ENCODE measurements around the gene OR2A12. TPM values are rescaled to one million over a fixed set of nuclear protein-coding genes. Genes with fewer than 3 reads are reported as not detected.
A peak's percentile ranks its signal among the peaks of the same experiment; 100 is the strongest.

The OR2A12 gene
- total and polyA plus RNA-seq, 2 donors (not counting 3 experiments of a cell fraction or from before 2014, with no cell fraction given): not detected

DNA sequence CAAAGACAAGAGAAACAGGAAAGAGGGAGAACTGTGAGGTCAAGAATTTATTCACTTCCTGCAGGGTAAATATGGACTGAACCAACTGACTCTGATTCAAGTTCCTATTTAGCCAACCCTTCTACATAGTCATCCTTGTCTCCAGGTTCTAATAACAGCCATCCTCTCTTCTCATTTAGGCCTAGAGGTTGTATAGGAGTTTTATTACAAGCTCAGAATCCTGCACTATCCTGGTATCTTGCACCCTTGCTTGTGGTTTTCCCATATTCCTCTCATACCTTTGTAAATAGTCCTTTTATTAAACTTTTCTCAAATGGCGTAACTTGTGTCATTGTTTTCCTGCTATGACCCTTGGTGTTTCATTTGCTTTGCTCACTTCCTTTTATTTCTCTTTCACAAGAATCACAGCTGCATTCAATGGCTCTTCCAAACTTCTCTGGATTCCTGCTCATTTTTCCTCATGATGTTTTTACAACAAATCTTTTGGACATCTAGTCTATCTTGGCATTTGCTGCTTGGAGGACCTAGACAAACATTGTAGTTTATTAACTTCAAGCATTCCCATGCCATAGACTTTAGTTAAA is 49.7 kb upstream of the OR2A12 start:
- CTCF ChIA-PET: interaction anchor here (1.6 to 2.3 kb wide), 2 partner anchors 91 to 299 kb away, joined by 5 read pairs; no protein-coding TSS in a partner anchor
- H4K20me1 ChIP-seq (replicated peaks; ENCODE audit: control insufficient read depth, extremely low read depth, insufficient read depth, low read length): no peaks in the 10 kb centered on the region
- no peak overlapping the region for H3K9ac ChIP-seq (replicated peaks; ENCODE audit: extremely low read depth, insufficient read depth, low read length)
- TF ChIP-seq FOS (IDR thresholded peaks at IDR 0.05; ENCODE audit: borderline replicate concordance, insufficient read depth, low read length) (no peak), MAX (IDR thresholded peaks at IDR 0.05; ENCODE audit: insufficient read depth, insufficient read length) (no peak), CTCF (IDR thresholded peaks at IDR 0.05; ENCODE audit: extremely low read depth in 1 of 2, insufficient read depth in 1 of 2, low read depth in 1 of 2, low read length in 2 of 2) (no peak), POLR2AphosphoS5 (IDR thresholded peaks at IDR 0.05; ENCODE audit: insufficient read depth, low read depth, low read length) (no peak), POLR2A (IDR thresholded peaks at IDR 0.05; ENCODE audit: low read depth, low read length) (no peak)
- intact Hi-C loops (cut with micrococcal nuclease) (no loop called here), dilution Hi-C loops (cut with MboI; ENCODE audit: extremely low pct_ligation_motif_present, low sequenced_read_pairs) (no loop called here)
- peak overlapping the region; percentile 24 for H3K4me2 ChIP-seq (ENCODE audit: insufficient read depth, low read length)
- POLR2A ChIA-PET: no interaction called here
- DNase-seq (ENCODE audit: low read depth, low spot score) (peak; percentile 61), FAIRE-seq (no peak)
- H3K4me3 ChIP-seq (replicated peaks in 1 of 3; ENCODE audit: insufficient read depth in 1 of 3, low read depth in 1 of 3, low read length in 3 of 3): no peak overlapping the region
- H2AFZ ChIP-seq (ENCODE audit: low read depth, low read length): peak overlapping the region; percentile 74
- no peaks in the 10 kb centered on the region for H3K27me3 ChIP-seq (ENCODE audit: control insufficient read depth in 2 of 2, insufficient read depth in 2 of 2, low read length in 2 of 2)
- no peaks in the 10 kb centered on the region for H3K9me1 ChIP-seq (replicated peaks; ENCODE audit: control insufficient read depth, extremely low read depth, insufficient read depth, low read length)
- no peaks in the 10 kb centered on the region for H3K79me2 ChIP-seq (ENCODE audit: control insufficient read depth, insufficient read depth, low read length)
- peaks cover 7% of the 10 kb centered on the region for H3K4me1 ChIP-seq (ENCODE audit: control insufficient read depth, extremely low read depth, insufficient read depth, low read length)
- no peaks in the 10 kb centered on the region for H3K9me3 ChIP-seq (replicated peaks; ENCODE audit: control insufficient read depth, insufficient read depth, low read length)
- BruUV-seq (replicated peaks): no TSS peak
- no peak overlapping the region for H3K27ac ChIP-seq (ENCODE audit: insufficient read depth, low read depth, low read length)
- no peaks in the 10 kb centered on the region for H3K36me3 ChIP-seq (ENCODE audit: control insufficient read depth in 2 of 2, extremely low read depth in 1 of 2, insufficient read depth in 2 of 2, low read length in 2 of 2)

Data from endothelial cell of umbilical vein (primary cell).